ENCODE results near the gene PGAP2.
"Not testable (repeated sequence)": the region's sequence is repeated elsewhere in the genome, so short reads cannot be mapped to it uniquely, and the experiment has no call there.

PGAP2 gene

GRCh38 chr11:3808861-3809623 lies 682 bp downstream of the PGAP2 start:
- DNase-seq: no peak

DNA sequence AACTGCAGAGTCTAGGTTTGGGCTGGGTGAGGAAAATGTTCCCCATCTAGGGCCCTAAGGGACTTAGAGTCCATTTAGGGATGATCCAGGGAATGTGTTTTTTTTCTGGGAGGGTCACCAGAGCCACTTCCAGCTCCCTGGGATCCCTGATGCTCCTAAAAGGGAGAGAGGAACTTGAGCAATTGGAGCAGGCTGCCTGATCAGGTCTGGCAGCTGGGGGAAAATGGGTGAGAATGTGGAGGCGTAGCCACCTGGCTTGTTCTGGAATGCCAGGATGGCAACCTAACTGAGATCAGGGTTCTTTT lies 1.2 kb downstream of the PGAP2 start:
- DNase-seq: no peak

- DNase-seq: no peak
Measured at GRCh38 chr11:3810446-3810845, 2.1 kb downstream of the PGAP2 start.

- DNase-seq: no peak
Measured at GRCh38 chr11:3810951-3811350, 2.6 kb downstream of the PGAP2 start.

DNA sequence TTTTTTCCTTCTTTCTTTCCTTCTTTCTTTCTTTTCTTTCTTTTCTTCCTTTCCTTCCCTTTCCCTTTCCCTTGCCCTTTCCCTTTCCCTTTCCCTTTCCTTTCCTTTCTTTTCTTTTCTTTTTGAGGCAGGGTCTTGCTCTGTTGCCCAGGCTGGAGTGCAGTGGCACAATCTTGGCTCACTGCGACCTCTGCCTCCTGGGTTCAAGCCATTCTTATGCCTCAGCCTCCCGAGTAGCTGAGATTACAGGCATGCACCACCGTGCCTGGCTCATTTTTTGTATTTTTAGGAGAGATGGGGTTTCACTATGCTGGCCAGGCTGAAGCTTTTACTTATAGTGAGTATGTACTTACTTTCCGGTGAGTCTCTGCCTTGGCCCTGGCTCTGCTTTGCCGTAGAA lies 6.5 kb downstream of the PGAP2 start:
- DNase-seq: not testable (repeated sequence)

DNA sequence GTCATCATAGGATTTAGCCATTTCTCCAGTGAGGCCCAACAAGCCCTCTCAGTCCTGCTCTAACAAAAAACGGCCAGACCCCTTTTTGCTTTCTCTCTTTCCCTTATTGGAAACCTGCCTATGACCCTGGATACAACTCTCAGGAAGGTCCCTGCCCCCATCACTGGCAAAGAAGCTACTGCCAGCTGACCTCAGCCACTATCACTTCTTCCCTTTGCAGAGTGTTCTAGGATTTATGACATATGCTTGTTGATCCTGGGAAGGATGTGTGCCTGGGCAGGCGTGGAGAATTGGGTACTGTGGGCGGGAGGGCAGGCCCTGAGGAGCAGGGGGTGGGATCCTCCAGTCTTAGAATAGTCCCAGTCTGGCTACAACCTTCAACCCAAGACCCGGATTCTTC lies 7.5 kb downstream of the PGAP2 start:
- no peak for DNase-seq

GRCh38 chr11:3816673-3817072 lies 8.3 kb downstream of the PGAP2 start:
- no peak for DNase-seq

- DNase-seq: no peak
Measured at GRCh38 chr11:3817181-3817800, 8.9 kb downstream of the PGAP2 start.

DNA sequence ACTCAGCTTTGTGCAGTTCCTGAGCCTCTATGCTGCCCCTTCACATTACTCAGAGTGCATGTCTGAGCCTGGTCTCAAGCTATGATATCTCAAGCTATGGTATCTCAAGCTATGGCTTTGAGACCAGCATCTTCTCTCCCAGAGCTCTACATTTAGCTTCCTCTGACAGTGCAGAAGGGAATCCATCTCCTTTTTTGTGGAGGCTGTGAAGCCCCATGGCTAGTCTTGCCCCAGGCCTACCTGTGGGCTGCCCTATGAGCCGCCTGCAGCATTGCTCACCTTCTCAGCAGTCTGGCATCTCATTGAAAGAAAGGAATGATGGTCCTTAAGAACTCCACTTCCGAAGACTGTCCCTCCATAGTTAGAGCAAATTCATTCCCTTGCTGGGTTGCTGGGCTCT lies 12.6 kb downstream of the PGAP2 start:
- DNase-seq: no peak

GRCh38 chr11:3822312-3822711 lies 14.0 kb downstream of the PGAP2 start:
- DNase-seq: no peak

DNA sequence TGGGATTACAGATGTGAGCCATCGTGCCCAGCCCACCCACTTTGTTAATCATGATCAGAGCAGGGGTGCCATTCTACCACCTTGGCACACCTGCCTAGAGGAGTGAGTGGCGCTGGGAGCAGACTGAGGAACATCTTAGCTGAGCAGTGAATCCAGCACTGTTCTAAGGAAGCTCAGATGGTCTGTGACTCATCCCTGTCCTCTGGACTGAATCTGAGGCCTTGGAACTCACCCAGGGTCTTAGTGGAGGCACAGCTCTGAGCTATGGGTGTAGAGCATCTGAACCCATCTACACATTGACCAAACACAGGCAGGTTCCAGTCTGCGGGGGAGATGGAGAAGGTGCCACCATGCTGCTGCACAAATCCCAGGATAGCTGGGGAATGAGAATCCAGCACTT lies 14.9 kb downstream of the PGAP2 start:
- no peak for DNase-seq

DNA sequence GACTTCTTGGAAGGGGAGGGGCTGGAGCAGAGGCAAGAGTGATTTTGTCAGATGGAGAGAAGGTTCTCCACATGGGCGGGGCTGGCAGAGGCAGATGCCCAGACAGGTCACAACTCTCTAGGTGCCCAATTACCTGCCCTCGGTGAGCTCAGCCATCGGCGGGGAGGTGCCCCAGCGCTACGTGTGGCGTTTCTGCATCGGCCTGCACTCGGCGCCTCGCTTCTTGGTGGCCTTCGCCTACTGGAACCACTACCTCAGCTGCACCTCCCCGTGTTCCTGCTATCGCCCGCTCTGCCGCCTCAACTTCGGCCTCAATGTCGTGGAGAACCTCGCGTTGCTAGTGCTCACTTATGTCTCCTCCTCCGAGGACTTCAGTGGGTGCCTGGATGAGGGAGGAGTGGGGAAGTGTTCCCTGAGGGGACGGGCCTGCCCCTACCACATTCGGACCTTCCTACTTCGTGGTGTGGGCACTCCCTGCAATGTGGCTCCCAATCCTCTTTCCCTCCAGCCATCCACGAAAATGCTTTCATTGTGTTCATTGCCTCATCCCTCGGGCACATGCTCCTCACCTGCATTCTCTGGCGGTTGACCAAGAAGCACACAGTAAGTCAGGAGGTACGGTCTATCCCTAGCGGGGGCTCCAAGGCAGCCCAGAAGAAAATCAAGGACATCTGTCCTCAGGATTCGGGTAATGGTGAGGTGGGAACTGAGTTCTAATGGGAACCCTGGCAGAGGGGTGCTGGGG lies 15.6 kb downstream of the PGAP2 start:
- no peak for DNase-seq

GRCh38 chr11:3824714-3825472 lies 16.5 kb downstream of the PGAP2 start:
- peak; percentile 75 for DNase-seq

DNA sequence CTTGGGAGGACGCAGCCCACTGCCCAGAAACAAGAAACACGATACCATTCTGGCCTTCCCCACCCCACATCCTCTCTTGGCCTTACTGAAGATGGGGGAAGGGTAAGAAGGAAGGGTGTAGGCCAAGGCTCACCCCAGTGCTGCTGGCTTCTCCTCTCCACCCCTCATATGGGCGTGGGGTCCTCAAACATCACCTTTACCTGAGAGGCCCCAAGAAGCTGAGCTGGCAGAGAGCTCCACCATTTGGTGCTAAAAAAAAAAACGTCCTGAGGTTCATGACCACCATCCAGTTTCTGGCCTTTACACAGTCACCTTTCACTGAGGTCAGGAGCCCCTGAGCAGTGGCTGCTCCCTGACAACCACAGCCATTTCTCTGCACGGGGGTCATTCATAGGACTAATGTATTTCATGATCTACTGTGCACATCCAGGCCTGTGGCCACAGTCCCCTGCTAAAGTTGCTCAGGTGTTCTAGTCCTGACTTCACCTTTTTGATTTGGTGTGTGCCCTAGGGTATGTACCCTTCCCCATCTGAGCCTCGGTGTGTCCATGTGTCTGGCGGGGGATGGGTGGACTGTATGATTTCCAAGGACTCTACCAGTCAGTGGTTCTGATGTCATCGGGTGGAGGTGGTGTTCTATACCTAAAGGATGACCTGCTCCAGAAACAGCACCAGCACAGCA lies 17.3 kb downstream of the PGAP2 start:
- DNase-seq: no peak

GRCh38 chr11:3826721-3827120 lies 18.4 kb downstream of the PGAP2 start:
- DNase-seq: no peak

GRCh38 chr11:3827434-3828186 lies 19.2 kb downstream of the PGAP2 start:
- DNase-seq: no peak

DNA sequence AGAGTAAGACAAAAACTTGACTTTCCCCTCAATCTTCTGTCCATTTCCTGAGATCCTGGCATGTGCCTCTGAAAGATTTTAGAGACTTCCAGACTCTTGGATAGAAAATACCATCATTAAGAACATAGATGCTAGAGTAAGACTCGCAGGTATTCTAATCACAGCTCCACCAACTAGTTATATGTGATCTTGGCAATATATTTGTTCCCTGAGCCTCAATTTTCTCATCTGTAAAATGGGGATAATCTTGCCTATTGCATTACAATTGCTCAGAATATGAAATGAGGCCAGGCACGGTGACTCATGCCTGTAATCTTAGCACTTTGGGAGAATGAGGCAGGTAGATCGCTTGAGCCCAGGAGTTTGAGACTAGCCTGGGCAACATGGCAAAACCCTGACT lies 21.7 kb downstream of the PGAP2 start:
- no peak for DNase-seq

- no peak for DNase-seq
Measured at GRCh38 chr11:3830730-3831129, 22.4 kb downstream of the PGAP2 start.

- DNase-seq: no peak
Measured at GRCh38 chr11:3831378-3832239, 23.2 kb downstream of the PGAP2 start.

DNA sequence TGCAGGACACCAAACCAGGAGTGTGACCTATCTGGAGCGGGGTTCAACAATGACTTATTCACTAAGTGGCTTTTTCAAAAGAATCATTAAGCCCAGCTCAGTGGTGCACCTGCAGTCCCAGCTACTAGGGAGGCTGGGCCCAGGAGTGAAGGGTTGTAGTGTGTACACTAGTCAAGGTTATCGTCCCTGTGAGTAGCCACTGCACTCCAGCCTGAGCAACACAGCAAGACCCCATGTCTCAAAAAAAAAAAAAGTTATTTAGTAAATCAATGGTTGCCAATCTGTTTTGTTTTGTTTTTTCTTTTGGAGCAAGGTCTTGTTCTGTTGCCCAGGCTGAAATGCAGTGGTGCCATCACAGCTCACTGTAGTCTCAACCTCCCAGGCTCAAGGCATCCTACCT lies 24.5 kb downstream of the PGAP2 start:
- DNase-seq: no peak

DNA sequence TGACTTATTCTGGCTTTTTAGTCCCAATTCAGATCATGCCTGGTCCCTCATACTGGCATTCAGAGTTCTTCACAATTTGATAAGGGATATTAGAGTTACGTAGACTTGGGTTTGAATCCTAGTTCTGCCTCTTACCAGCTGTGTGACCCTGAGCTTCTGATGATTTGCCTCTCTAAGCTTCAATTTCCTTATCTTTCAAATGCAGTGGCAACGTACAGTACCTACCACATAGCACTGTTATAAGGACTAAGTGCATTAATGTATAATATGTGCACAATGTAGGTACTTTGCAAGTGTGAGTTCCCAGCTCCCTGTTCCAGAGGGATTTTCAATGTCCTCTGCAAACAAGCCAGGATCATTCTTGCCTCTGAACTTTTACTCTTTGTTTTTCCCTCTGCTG lies 25.1 kb downstream of the PGAP2 start:
- DNase-seq: no peak

Measured in effector CD8-positive, alpha-beta T cell (primary cell).